Stomach (tissue), 4 donors: ENCODE measurements around the gene TAS2R39.

Source experiments
- EP300 ChIP-seq: sonication (generic); formaldehyde crosslinking; IDR thresholded peaks from one replicate; pipeline ENCODE4 v1.6.1; 2017; ENCODE audit warnings: antibody characterized with exemption
- POLR2A ChIP-seq, 4 donors: fragments of 450-650 bp; IDR thresholded peaks; one replicate each; pipeline ENCODE4 v1.6.1; 2016; ENCODE audit warnings: antibody characterized with exemption in 4 of 4, control low read depth in 2 of 4, mild to moderate bottlenecking in 1 of 4, moderate library complexity in 1 of 4
- POLR2AphosphoS5 ChIP-seq, 3 donors: sonication (generic); formaldehyde crosslinking; IDR thresholded peaks; one replicate each; pipeline ENCODE4 v1.6.1; 2016; ENCODE audit warnings: antibody characterized with exemption in 3 of 3
- TF ChIP-seq, protein P1 (sequence below), 7 experiments: fragments of 450-650 bp in 4 of 7; fragments of 200-600 bp in 3 of 7; sonication (generic) in 3 of 7; IDR thresholded peaks; one replicate each; pipeline ENCODE4 v1.5.1; 2016 to 2019; ENCODE audit warnings: antibody characterized with exemption in 7 of 7, control low read depth in 2 of 7, mild to moderate bottlenecking in 1 of 7

DNA sequence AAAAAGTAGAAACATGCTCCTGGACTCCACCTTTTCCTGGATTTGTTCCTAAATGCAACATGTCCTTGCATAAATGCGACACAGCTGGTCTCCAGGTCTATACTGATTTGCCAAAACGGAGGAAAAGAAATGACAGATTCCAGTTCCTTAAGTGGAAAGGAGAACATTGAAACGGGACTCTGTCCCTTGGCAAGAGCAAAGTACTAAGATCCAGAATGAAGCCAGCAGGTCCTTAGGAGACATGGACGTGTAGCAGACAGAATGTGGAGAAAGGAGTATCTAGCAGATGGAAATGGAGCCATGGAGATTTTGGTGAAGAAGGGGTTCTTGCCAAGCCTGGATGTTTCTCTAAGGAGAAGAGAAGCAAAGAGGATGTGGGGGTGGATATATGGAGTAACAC is 35.2 kb upstream of the TAS2R39 start:
- TF ChIP-seq, protein P1, sequence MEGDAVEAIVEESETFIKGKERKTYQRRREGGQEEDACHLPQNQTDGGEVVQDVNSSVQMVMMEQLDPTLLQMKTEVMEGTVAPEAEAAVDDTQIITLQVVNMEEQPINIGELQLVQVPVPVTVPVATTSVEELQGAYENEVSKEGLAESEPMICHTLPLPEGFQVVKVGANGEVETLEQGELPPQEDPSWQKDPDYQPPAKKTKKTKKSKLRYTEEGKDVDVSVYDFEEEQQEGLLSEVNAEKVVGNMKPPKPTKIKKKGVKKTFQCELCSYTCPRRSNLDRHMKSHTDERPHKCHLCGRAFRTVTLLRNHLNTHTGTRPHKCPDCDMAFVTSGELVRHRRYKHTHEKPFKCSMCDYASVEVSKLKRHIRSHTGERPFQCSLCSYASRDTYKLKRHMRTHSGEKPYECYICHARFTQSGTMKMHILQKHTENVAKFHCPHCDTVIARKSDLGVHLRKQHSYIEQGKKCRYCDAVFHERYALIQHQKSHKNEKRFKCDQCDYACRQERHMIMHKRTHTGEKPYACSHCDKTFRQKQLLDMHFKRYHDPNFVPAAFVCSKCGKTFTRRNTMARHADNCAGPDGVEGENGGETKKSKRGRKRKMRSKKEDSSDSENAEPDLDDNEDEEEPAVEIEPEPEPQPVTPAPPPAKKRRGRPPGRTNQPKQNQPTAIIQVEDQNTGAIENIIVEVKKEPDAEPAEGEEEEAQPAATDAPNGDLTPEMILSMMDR (IDR thresholded peaks at IDR 0.05) = no peak
- TF ChIP-seq POLR2AphosphoS5 (IDR thresholded peaks at IDR 0.05) (no peak), EP300 (no peak), POLR2A (IDR thresholded peaks at IDR 0.05) (no peak)
